Daoy (cell line): ENCODE data around the gene FRMPD1. TPM values are rescaled to one million over a fixed set of nuclear protein-coding genes. Genes with fewer than 3 reads are reported as not detected.
A peak's percentile ranks its signal among the peaks of the same experiment; 100 is the strongest.

ENCODE experiments used
- DNase-seq: peaks from one replicate; pipeline ENCODE4 v3.0.0-alpha.2; 2015; ENCODE audit warnings: low read depth
- total RNA-seq: library from RNA; depleted of rRNA; stranded (reverse); fragments of >200 nt; shearing (Covaris generic); gene quantifications from 2 replicates; pipeline ENCODE4 v1.2.3, GENCODE V29; 2014

Gene FRMPD1
- total RNA-seq, 1 experiment from 2014 or later, result 0.06 TPM

DNA sequence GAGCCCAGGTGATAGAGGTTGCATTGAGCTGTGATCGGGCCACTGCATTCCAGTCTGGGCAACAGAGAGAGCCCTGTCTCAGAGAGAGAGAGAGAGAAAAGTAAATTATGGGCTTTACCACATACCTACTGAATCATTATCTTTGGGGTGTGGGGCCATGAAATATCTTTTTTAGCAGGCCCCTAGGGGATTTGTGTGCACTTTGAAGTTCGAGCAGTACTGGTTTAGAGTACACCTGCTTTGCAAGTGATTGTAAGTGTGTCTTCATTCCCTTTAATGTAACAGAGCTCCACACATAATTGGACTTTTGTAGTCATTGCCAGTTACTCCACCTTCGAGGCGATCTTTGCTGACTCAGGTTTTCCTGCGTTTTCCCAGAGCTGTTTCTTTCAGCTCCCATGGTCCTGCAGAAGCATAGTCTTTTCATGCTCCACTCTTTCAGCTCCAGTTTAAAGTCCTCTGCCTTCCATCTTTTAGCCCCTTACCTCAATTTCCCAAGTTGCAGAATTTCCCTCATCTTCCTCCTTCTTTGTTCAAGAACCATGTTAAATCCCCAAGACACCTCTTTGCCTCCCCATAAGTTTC, 24.0 kb upstream of the FRMPD1 start:
- no peak for DNase-seq

DNA sequence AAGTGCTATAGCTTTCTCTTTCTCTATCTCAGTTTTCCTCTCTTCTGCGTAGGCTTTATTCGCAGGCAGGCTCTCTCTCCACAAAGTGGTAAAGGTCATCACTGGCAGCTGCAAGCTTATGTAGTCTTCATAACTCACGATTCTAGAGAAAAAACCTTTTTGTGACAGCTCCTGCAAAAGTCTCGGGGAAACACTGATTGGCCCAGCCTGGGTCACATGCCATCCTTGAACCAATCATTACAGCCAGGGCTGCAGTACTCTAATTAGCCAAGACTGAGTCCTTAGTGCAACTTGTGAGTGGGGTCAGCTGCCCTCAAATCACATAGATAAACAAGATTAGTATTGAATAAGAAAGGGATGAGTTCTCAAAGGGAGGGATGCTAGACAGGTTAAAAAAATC, 18.3 kb upstream of the FRMPD1 start:
- no peak for DNase-seq

DNA sequence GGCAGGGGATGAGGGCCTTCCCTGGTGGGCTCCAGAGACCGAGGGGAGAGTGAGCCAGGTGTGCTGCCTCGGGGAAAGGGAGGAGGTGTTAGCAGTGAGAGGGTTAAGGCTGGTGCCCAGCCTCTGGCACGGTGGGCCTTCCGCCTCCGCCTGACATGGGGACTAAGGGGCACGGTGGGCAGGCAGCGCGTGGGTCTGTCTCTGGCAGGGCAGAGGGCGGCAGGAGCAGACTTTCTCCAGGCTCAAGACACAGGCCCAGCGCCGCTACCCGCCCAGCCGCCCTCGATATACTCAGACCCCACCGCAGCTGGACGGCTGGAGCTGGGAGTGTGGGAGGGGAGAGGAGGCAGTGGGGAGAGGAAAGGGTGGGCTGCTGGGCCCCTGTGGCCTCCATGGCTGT, 14.9 kb upstream of the FRMPD1 start:
- DNase-seq, result no peak

DNA sequence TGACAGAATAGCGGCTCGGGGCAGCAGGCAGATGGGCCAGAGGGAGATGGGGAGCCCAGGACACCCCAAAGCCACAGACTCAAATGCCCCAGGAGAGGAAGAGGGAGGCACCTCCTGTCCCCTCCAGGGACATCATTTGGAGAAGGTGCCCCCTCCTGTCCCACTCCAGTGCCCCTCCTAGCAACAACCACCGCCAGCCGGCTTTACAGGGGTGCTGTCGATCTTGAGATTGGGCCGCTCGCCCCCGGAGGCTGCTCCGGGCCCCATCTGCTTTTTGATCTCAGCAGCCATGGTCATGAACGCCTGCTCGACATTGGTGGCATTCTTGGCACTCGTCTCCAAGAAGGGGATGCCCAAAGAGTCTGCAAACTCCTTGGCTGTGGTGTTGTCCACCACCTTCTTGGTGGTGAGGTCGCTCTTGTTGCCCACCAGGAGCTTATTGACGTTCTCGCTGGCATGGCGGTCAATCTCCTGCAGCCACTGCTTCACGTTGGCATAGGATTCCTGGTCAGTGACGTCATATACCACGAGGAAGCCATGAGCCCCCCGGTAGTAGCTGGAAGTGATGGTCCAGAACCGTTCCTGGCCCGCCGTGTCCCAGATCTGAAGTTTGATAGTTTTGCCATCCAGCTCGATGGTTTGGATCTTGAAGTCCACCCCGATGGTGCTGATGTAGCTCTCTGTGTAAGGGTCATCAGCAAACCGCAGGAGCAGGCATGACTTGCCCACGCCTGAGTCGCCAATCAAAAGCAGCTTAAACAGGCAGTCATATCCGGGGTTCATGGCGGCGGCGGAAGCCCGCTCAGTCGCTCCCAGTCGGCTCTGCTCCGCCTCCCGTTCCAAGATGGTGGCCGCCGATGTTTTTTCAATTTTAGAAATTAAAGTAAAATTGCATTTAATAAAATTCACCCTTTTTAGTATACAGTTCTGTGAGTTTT, 14.0 kb upstream of the FRMPD1 start:
- no peak for DNase-seq

DNA sequence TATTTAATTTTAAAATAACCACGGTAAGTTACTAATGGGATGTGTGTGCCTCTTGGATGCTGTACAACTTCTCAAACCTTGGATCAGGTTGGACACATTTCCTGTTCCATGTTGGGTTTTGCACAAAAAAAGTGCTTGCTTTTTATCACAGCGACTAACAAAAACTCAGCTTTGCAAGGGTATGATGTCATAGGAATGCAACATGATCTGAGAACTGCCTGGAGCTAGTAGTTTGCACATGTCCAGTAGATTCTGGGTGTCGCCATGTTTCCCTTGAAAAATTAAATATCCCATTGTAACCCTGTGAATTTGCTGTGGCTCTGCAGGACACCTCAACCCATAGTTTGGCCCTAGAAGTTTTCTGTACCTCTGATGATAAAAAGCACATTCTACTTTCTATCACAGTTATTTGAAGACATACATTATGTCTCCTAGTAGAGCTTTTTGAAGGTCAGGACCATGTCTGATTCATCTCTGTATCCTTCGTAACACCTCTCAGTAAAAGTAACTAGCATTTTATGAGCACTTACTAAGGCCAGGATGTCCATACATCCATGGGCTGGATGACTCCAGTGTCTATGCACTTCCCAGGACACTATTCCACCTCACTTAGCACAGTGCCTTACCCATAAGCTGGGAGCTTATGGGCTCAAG, 11.5 kb upstream of the FRMPD1 start:
- DNase-seq, result peak; percentile 34

DNA sequence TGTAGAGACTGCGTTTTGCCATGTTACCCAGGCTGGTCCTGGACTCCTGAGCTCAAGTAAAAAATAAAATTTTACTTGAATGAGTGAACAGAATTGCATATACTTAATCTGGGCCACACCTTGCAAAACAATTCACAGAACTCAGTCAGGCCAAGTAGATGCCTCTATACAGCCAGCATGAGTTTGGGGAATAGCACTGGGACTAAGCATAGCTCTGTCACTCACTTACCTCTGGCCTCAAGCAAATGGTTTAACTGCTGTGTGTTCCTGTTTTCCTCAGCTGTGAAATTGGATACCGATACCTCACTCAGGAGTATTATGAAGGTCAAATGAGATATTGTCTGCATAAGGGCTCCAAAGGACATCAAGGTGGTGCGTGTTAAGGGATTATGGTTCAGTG, 10.9 kb upstream of the FRMPD1 start:
- no peak for DNase-seq

DNA sequence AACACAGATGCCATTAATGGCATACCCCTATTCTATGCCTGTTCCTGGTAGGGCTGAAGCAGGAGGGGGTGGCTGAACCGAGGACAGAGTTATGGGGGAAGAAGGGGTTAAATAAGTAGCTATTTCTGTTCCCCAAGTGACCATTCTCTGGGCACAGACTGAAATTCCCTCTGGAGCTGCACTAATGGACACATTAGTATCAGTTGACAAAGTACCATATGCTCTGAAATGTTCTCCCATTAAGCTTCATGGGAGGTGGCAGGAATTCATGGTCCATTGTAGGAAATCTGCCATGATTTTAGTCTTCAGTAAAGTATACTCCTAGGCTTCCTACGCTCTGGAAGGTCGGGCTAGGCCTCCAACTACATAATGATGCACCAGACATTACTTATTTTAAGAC, 10.5 kb upstream of the FRMPD1 start:
- DNase-seq, result no peak

DNA sequence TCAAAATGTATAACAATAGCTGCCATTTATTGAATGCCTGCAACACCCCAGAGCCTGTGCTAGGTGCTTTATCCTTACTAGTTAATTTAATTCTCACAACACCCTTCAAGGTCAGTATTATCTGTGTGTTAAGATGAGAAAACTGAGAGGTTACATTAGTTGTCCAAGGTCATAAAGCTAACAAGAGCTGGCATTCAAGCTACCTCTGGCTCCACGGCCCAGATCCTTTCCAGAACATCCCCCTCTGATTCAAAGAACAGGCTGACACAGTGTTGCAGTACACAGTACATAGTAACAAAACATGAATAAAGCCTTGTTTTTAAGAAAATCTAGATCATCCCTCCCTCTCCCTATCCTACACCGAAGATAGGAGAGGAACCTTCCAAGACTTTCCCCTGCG, 9.4 kb upstream of the FRMPD1 start:
- no peak for DNase-seq

DNA sequence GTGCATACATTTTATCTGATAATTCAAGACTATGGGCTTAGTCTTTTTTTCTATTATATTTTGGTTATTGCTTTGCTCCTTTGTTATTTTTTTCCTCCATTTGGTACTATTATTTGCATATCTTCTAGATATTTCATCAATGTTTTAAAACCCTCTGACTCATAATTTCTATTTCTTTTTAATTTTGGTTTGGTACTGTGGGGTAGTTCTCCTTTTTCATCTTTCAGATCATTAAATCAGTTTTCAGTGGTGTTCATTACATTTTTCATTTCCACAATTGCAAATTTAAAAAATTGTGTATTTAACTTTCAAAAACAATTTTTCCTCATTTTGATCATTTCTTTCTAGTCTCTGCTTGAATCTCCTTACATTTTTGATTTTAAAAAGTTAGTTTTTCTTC, 7.5 kb upstream of the FRMPD1 start:
- no peak for DNase-seq

DNA sequence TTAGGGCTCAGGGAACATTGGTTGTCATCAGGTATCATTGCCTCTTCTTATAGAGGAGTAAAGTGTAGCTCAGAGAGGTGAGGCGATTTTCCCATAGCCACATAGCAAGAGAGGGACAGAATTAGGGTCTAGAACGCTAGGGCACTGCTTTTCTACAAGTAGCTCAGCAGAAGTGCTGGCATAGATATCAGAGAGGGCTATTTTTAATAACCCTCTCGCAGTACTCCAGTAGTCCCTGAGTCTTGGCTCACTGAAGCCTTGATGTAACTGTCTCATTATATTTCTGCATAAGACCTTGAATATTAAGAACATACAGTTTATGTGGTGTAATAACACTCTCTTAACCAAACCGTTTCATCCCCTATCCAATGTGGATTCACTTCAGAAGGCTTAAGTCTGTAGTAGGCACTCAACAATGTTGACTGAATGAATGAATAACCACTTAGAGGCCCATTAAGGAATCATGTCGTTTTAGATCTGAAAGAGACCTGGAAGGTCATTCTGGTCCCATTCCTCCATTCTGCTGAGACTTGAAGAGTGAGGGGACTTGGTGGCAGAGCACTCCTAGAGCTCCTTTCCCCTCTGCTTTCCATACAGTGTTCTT, 4.7 kb upstream of the FRMPD1 start:
- DNase-seq, result no peak

DNA sequence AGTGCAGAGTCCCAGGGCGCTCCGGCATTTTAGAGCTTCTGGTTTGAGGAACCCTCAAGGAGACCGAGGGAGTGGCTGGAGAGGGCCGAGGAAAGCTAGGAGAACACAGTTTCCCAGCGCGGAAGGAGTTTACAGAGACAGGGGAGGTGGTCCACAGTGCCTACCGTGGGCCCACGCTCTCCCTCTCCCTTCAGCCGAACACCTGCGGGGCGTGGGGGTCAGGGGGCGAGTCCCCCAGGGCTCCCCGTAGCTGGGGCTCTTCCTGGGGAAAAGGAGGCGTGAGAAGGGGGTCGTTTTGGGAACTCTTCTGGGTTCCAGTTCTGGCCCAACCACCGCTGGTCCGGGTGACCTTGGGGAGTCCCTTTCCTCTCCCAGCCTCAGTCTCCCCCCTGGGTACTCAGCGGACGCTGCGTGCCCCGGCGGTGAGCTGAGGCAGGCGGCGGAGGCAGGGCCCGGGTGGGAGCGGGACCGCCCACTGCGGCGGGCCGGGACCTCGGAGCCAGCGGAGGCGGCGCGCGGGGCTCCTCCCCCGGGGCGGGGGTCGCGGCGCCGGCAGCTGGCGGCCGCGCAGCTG, 368 bp upstream of the FRMPD1 start:
- no peak for DNase-seq

DNA sequence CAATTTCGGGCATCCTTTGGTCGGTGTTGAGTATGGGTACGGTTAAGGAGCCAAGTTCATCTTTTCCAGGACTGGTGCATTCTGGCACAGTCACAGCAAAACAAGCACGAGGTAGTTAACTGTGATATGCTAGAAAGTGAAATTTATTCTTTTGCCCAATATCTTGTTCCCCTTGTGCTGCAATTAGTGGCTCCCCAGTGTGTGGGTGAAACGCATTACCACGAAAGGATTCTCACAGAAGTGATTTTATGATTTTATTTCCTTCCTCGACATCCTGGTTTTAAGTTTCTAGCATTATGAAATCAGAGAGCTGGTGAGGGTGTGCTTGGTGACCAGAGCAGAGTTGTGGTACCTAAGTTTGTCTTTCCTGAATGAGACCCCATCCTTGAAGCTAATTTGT, 1.5 kb downstream of the FRMPD1 start:
- no peak for DNase-seq

DNA sequence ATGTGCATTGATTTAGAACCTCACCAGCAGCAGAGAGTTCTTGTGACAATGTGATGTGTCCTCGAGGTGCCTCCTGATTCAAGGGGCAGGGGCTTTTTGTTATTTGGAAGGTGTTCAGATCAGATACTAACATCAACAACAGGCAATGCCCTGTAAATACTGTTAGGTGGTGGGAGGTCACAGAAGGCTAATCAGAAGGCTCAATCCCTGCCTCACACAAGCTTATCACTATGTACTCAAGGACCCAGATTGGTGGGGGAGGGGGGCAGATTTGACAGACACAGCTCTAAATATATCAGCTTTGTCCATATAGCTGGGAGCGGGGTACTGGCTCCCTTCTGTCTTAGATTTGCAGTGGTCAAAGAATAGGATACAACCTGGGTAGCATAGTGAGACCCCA, 2.6 kb downstream of the FRMPD1 start:
- DNase-seq, result no peak

DNA sequence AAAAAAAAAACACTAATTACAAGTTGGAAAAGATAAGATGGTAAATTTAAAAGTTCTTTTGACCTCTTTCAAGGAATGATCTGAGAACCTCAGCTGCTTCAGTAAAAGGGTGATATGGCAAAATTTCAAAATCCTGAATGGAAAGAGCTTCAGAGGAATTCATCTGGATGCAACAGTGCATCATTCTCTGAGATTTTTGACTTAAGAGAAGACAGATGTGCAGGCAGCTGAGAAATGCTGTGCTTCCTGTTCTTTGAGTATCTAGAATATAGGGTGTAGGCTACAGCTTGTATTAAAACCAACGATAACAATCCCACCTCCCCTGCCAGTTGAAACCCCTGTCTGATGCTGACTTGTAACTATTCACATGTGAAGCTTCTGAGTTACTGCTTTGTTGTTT, 6.2 kb downstream of the FRMPD1 start:
- no peak for DNase-seq

DNA sequence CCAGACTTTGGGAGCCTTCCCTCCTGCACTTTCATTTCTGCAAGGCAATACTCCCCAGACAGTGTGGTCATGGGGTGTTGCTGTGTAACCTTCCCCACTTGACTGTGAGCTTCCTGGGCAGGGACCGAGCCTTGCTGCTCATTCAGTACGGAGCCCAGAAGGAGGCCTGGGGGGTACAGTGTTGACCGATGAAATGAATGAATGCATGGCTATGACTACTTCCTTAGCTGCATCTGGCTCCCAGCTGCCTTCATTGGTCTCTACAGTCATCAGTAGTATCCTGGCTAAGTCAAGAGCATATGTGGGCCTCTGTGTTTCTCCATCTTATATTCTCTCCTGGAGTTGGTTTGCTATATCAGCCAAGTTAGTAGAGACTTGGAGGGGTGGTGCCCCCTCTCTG, 9.9 kb downstream of the FRMPD1 start:
- DNase-seq, result no peak

DNA sequence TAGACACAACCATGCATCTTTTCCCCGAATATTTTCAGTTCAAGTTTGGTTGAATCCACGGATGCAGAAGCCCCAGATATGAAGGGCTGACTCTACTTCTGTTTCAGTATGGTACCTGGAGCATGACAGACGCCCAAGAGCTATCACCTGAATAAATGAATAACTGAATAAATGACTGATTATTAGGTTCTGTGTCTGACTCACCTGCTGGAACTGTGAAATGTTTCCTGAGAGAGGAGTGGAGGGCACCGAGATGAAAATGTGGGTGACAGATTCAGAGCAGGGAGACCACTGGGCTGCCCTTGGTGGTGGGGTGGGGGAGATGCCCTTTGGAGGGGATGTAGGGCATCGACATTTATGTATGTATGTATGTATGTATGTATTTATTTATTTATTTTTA, 13.2 kb downstream of the FRMPD1 start:
- DNase-seq, result no peak

DNA sequence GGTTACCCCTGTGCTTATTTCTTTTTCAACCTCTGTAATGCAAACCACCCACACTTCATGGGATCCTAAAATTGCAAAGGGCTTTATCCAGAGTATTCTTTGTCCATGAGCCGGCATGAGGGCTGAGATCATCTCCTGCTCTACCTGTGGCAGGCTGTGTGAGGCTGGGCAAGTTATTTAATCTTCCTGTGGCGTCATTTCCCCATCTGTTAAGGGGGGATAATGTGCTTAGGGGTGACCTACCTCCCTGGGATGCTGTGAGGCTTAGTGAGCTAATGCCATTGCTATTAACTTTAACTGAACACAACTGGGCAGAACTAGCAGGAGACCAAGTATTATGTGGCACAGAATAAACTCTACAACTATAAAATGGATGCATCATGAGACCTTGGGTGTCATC, 17.0 kb downstream of the FRMPD1 start:
- no peak for DNase-seq

DNA sequence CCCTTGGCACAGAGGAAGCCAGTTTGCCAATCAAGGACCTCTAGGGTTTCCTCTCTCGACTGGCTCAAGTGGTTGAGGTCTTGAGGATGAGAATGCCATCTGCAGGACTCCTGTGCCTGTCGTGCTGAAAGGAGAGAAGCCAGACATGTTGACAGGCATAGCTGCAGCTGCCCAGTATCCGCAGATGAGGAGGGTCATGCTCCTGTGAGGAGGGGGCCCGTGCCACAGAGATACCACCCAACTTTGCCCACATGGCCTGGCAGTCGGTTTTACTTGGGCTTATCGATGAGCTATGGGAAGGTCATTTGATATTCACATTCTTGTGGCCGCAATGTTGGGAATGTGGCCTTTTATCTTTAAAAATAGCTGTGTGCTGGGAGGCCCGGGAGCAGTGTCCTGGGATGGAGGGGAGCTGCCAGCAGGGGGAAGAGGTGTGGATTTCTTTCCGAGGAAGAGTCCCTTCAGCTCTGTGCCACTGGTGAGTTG, 17.4 kb downstream of the FRMPD1 start:
- DNase-seq, result peak; percentile 18

DNA sequence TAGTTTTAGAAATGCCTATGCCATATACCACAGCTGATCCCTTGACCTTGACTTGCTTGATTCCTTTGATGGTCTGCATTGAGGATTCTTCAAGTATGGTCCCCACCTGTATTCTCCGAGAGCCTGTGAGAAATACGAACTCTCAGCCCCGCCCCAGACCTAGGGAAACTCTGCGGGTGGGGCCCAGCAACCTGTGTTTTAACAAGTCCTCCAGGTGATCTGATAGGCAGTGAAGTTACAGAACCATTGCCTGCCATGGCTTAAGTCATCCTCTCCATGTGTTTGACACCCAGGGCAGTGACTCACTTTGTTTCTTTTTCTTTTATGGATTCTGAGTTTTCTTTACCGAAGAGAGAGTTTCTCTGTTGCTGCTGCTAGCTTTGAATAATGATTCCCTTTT, 18.5 kb downstream of the FRMPD1 start:
- DNase-seq, result peak; percentile 26

DNA sequence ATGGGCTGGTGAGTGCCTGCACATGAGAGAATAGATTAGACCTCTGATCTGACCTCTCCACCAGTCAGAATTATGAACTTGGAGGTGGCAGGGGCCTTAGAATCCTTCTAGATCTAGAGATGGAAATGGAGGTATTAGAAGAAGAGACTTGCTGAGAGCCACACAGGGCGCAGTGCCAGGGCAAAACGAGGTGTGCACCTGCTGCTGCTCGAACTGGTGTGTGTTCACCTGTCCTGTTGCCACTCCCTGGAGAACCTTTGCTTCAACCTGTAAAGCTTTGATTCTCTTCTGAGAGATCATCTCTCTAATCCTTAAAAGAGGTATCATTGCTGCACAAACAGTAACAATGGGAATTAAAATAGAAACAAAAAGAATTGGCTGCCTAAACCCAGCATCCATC, 24.9 kb downstream of the FRMPD1 start:
- DNase-seq, result no peak

DNA sequence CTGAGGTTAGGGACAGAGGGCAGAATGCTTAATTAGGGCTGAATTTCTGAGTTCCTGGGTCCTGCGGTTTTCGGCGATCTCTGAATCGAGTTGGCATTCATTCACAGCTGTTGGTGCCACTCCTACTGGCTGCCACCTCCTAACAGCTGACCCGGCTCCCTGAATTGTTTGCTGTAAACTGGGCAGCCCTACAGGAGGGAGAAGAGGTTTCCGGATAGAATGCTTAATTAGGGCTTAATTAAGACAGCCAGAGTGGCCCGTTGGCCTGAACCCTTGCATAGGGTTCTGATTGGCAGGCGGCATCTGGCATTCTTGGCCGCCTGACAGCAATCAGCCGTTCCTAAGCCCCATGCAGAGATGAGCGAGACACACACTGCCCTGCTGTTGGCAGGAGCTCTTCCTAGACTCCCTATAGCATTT, 25.7 kb downstream of the FRMPD1 start:
- DNase-seq, result peak; percentile 41

DNA sequence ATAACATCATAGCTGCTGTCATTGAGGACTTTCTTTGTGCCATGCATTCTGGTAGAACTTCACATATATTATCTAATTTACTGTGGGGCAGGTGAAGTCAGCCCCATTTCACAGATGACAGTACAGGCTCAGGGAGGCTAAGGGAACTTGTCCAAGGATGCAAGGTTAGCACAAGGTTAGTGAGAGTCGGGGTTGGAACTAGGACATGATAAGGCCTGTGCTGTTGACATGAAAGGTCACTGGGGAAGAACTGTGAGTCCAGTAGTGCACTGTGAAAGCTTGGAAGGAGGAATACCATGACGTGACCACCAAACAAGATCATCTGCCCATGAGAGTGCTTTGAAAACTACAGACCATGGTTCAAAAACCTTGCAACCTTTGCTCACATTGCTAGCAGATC, 26.7 kb downstream of the FRMPD1 start:
- DNase-seq, result no peak
